Right lobe of liver (tissue), 4 donors: ENCODE measurements around the gene HLF.

Experiments used
- CTCF ChIP-seq, 4 donors: fragments of 200-600 bp in 3 of 4; fragments of 450-650 bp in 1 of 4; IDR thresholded peaks; one replicate each; pipeline versions ENCODE4 v1.5.1 to v1.8.0; 2016 to 2022; ENCODE audit warnings: antibody characterized with exemption in 4 of 4, mild to moderate bottlenecking in 2 of 4
- POLR2A ChIP-seq: fragments of 450-650 bp; IDR thresholded peaks from one replicate; pipeline ENCODE4 v1.6.1; 2017; ENCODE audit warnings: antibody characterized with exemption, mild to moderate bottlenecking
- donor health status: DM: no; HTN: no; CAD: no.
- donor health status: DM: no; HTN: no; CAD: no.
- donor health status: DM: no; HTN: yes; CAD: no.

GRCh38 chr17:55254375-55254774 is 10.4 kb upstream of the HLF start:
- TF ChIP-seq CTCF (IDR thresholded peaks at IDR 0.05) (no peak), POLR2A (no peak)
